22Rv1 (cell line): ENCODE measurements around the gene CAMK2B.

ENCODE experiments used
- CTCF ChIP-seq: fragments of 450-650 bp; IDR thresholded peaks from 2 replicates; pipeline ENCODE4 v1.5.1; 2017; ENCODE audit warnings: mild to moderate bottlenecking
- ZFX ChIP-seq: fragments of 450-650 bp; IDR thresholded peaks from 2 replicates; pipeline ENCODE4 v1.6.1; 2017; ENCODE audit warnings: antibody characterized with exemption, borderline replicate concordance

GRCh38 chr7:44290252-44290620 is 35.2 kb downstream of the CAMK2B start:
- TF ChIP-seq CTCF (no peak), ZFX (no peak)
